K562 (cell line): ENCODE measurements around the gene ALG9. TPM values are rescaled to one million over a fixed set of nuclear protein-coding genes. Genes with fewer than 3 reads are reported as not detected.

Experiments used
- ATAC-seq: fragments of 200-7000 bp; cut with Tn5 transposase; 3 replicates; pipeline ENCODE4 v1.9.1; 2020; ENCODE audit warnings: moderate library complexity
- BruUV-seq: library from RNA; stranded (reverse); fragments of 400-500 nt; replicated peaks from 2 replicates; lab custom pipeline; 2021; lab: Mats Ljungman, UMichigan
- CTCF ChIA-PET: fragments of 300-600 bp; formaldehyde crosslinking; extraction: SDS; loops from one replicate; lab custom pipeline; 2021; ENCODE audit warnings: low intra/inter-chr PET ratio; lab: Yijun Ruan, JAX
- POLR2A ChIA-PET: fragments of 300-600, 350-650 bp; sonication (Branson Sonifier 250); formaldehyde crosslinking; extraction: SDS; loops from one replicate; lab custom pipeline; 2021; ENCODE audit warnings: antibody characterized with exemption, inconsistent platforms; lab: Yijun Ruan, JAX
- DNase-seq, 4 experiments: peaks; one replicate each; pipeline versions ENCODE4 v3.0.0 to v3.0.0-alpha.2; 2011 to 2018; ENCODE audit warnings: low spot score in 3 of 4, mixed read lengths in 3 of 4; ENCODE audit errors: extremely low read depth in 1 of 4
- FAIRE-seq: peaks from 2 replicates; lab custom pipeline; 2011; peaks lifted over from hg19 to GRCh38; lab: Jason Lieb, UNC
- H2AFZ ChIP-seq: 2 replicates; pipeline ENCODE4 v1.6.0; 2011; ENCODE audit warnings: low read depth, low read length, control low read depth, inconsistent platforms
- H3K27ac ChIP-seq: fragments of 200-600 bp; 3 replicates; pipeline ENCODE4 v1.8.0; 2011; ENCODE audit warnings: low read depth, mild to moderate bottlenecking, control low read depth, inconsistent platforms, low read length, moderate library complexity, mixed read lengths; ENCODE audit errors: extremely low read depth
- H3K27me3 ChIP-seq, 2 experiments: fragments of 300-600 bp in 1 of 2; 2 replicates in 1 of 2; 3 replicates in 1 of 2; pipeline versions ENCODE4 v1.6.0 to v1.8.0; 2011; ENCODE audit warnings: inconsistent platforms in 2 of 2, low read length in 2 of 2, mild to moderate bottlenecking in 1 of 2, mixed read lengths in 1 of 2, moderate library complexity in 1 of 2; ENCODE audit not compliant: control insufficient read depth in 2 of 2, insufficient read depth in 2 of 2
- H3K36me3 ChIP-seq: fragments of 300-600 bp; 3 replicates; pipeline ENCODE4 v1.8.0; 2011; ENCODE audit warnings: mild to moderate bottlenecking, low read length, inconsistent platforms; ENCODE audit not compliant: control insufficient read depth, insufficient read depth
- H3K4me1 ChIP-seq, 2 experiments: fragments of 200-600 bp in 1 of 2; replicated peaks in 1 of 2; 2 replicates in 1 of 2; 3 replicates in 1 of 2; pipeline versions ENCODE4 v1.5.1 to v1.8.0; 2011; ENCODE audit warnings: inconsistent platforms in 2 of 2, low read length in 2 of 2, mild to moderate bottlenecking in 1 of 2, mixed read lengths in 1 of 2, moderate library complexity in 1 of 2; ENCODE audit not compliant: control insufficient read depth in 2 of 2, insufficient read depth in 2 of 2
- H3K4me2 ChIP-seq: 2 replicates; pipeline ENCODE4 v1.6.1; 2011; ENCODE audit warnings: low read length, control low read depth, inconsistent platforms, mixed read lengths; ENCODE audit not compliant: insufficient read depth
- H3K4me3 ChIP-seq: fragments of 200-600 bp; sonication (generic), shearing (Covaris generic); 2 replicates; pipeline ENCODE4 v1.5.1; 2016; ENCODE audit warnings: control low read depth, inconsistent platforms
- H3K79me2 ChIP-seq: fragments of 200-600 bp; 3 replicates; pipeline ENCODE4 v1.8.0; 2011; ENCODE audit warnings: low read length, inconsistent platforms; ENCODE audit not compliant: control insufficient read depth, insufficient read depth
- H3K9ac ChIP-seq, 2 experiments: 2 replicates each; pipeline versions ENCODE4 v1.6.0 to v1.6.1; 2011; ENCODE audit warnings: low read depth in 2 of 2, low read length in 2 of 2, control low read depth in 1 of 2, inconsistent platforms in 1 of 2, mild to moderate bottlenecking in 1 of 2, mixed read lengths in 1 of 2; ENCODE audit not compliant: insufficient read depth in 1 of 2
- H3K9me1 ChIP-seq: one replicate; pipeline ENCODE4 v1.6.0; 2011; ENCODE audit warnings: inconsistent platforms, mild to moderate bottlenecking, low read length, moderate library complexity; ENCODE audit not compliant: control insufficient read depth, insufficient read depth
- H3K9me3 ChIP-seq: replicated peaks from 2 replicates; pipeline ENCODE4 v1.5.1; 2011; ENCODE audit warnings: low read depth, low read length, inconsistent platforms; ENCODE audit not compliant: control insufficient read depth, insufficient read depth
- H4K20me1 ChIP-seq: replicated peaks from 2 replicates; pipeline ENCODE4 v1.6.1; 2011; ENCODE audit warnings: low read length, inconsistent platforms, mixed read lengths; ENCODE audit not compliant: control insufficient read depth, insufficient read depth
- ARNT ChIP-seq, 2 experiments: fragments of 450-650 bp; IDR thresholded peaks; 2 replicates each; pipeline ENCODE4 v1.6.1; 2016; ENCODE audit warnings: mild to moderate bottlenecking in 1 of 2
- BRD4 ChIP-seq: fragments of 200-600 bp; sonication (generic); IDR thresholded peaks from 2 replicates; pipeline ENCODE4 v1.6.1; 2017; ENCODE audit warnings: inconsistent platforms
- DMBX1 ChIP-seq: fragments of 250-450 bp; sonication (Bioruptor Pico); IDR thresholded peaks from 2 replicates; pipeline ENCODE4 v1.8.0; 2022; ENCODE audit warnings: inconsistent platforms, mild to moderate bottlenecking, moderate library complexity, borderline replicate concordance
- GTF2E2 ChIP-seq: fragments of 200-800 bp; sonication (Bioruptor generic); IDR thresholded peaks from 2 replicates; pipeline ENCODE4 v1.6.1; 2016; ENCODE audit warnings: missing genetic modification characterization, missing compliant biosample characterization
- HCFC1 ChIP-seq: IDR thresholded peaks from 2 replicates; pipeline ENCODE4 v1.6.1; 2012; ENCODE audit warnings: low read depth, low read length, improper control_type of control experiment
- HDAC8 ChIP-seq: fragments of 450-650 bp; IDR thresholded peaks from 2 replicates; pipeline ENCODE4 v1.6.1; 2016; ENCODE audit warnings: mild to moderate bottlenecking, missing genetic modification characterization, moderate library complexity, missing compliant biosample characterization
- HMBOX1 ChIP-seq: sonication (generic); IDR thresholded peaks from 2 replicates; pipeline ENCODE4 v1.6.1; 2016
- HNRNPL ChIP-seq: fragments of 200-400 bp; formaldehyde crosslinking; IDR thresholded peaks from 2 replicates; pipeline ENCODE4 v1.6.1; 2017; ENCODE audit warnings: low read depth, mild to moderate bottlenecking, low read length
- IRF1 ChIP-seq: sonication (generic); formaldehyde crosslinking; IDR thresholded peaks from 2 replicates; pipeline ENCODE4 v1.8.0; 2022; ENCODE audit warnings: missing genetic modification reagents, mild to moderate bottlenecking, borderline replicate concordance
- POLR2A ChIP-seq: fragments of 450-650 bp; conservative IDR thresholded peaks from 2 replicates; pipeline ENCODE4 v1.6.1; 2016
- SIX5 ChIP-seq, 2 experiments: IDR thresholded peaks; 2 replicates each; pipeline ENCODE4 v1.6.1; 2011; ENCODE audit warnings: low read length in 2 of 2, borderline replicate concordance in 1 of 2, low read depth in 1 of 2, mild to moderate bottlenecking in 1 of 2, moderate library complexity in 1 of 2; ENCODE audit not compliant: insufficient read depth in 1 of 2
- SREBF1 ChIP-seq: fragments of 150-350 bp; IDR thresholded peaks from 2 replicates; pipeline ENCODE4 v1.6.1; 2014; ENCODE audit warnings: antibody characterized with exemption, low read depth, low read length, borderline replicate concordance
- TEAD1 ChIP-seq, 2 experiments: fragments of 450-650 bp in 1 of 2; sonication (generic) in 1 of 2; formaldehyde crosslinking; IDR thresholded peaks; 2 replicates each; pipeline versions ENCODE4 v1.4.0 to v1.8.0; 2020 to 2022; ENCODE audit warnings: mild to moderate bottlenecking in 2 of 2, missing genetic modification reagents in 1 of 2
- ZNF263 ChIP-seq: sonication (generic); formaldehyde crosslinking; IDR thresholded peaks from 2 replicates; pipeline ENCODE4 v1.8.0; 2022; ENCODE audit warnings: mild to moderate bottlenecking, missing genetic modification reagents, borderline replicate concordance
- ZNF511 ChIP-seq: sonication (generic); formaldehyde crosslinking; IDR thresholded peaks from 2 replicates; pipeline ENCODE4 v1.8.0; 2022; ENCODE audit warnings: mild to moderate bottlenecking, missing genetic modification reagents
- ZNF512 ChIP-seq: IDR thresholded peaks from 2 replicates; pipeline ENCODE4 v1.6.1; 2016; ENCODE audit warnings: missing genetic modification characterization, missing compliant biosample characterization
- ZNF696 ChIP-seq: fragments of 250-450 bp; sonication (Bioruptor Pico); conservative IDR thresholded peaks from 2 replicates; pipeline ENCODE4 v1.4.0; 2020; ENCODE audit warnings: mild to moderate bottlenecking, moderate library complexity
- WGBS: fragments of 100-300 bp; shearing (Covaris generic); methylation state at CpG from one replicate; pipeline ENCODE4 v1.1.6; 2016; ENCODE audit warnings: low coverage, mixed read lengths; ENCODE audit not compliant: insufficient coverage; ENCODE audit errors: missing lambda C conversion rate; 5-methylcytosine and 5-hydroxymethylcytosine counted together
- in situ Hi-C: fragments of 300-500 bp; cut with MboI; formaldehyde crosslinking; loops from 4 replicates; pipeline ENCODE4 v1.15.0; 2018; ENCODE audit warnings: inconsistent platforms, mixed read lengths
- intact Hi-C: fragments of 100-400 bp; cut with micrococcal nuclease; formaldehyde crosslinking; loops from 2 replicates; pipeline ENCODE4 v1.14.2; 2022
- polyA plus RNA-seq, 8 experiments: library from polyadenylated mRNA; depleted of rRNA in 4 of 8; stranded (reverse) in 5 of 8; unstranded in 3 of 8; fragments of >200 nt; fragmentation: Nextera tagmentation in 2 of 8; fragmentation: Illumina TruSeq in 1 of 8; extraction: Ambion mirVana in 2 of 8; extraction: Trizol in 1 of 8; gene quantifications; 2 replicates each; pipeline versions ENCODE4 v1.2.1 to v1.2.3, GENCODE V29; 2011 to 2014; ENCODE audit warnings: inconsistent platforms in 1 of 8, missing spikeins in 1 of 8
- total RNA-seq, 7 experiments: library from RNA; depleted of rRNA in 6 of 7; stranded (reverse); fragments of >200 nt in 6 of 7; fragmentation: Illumina TruSeq in 2 of 7; extraction: Trizol in 2 of 7; gene quantifications; 2 replicates each; pipeline versions ENCODE4 v1.2.1 to v1.2.3, GENCODE V29; 2011 to 2021; ENCODE audit warnings: low replicate concordance in 1 of 7

The ALG9 gene
- total and polyA plus RNA-seq, 9 of the 15 experiments (the other 6 are each of a cell fraction or from before 2014, with no cell fraction given) = 11.5 to 40.5 (median 24.9) TPM

GRCh38 chr11:111792314-111792713 is 79.1 kb downstream of the ALG9 start (continued):
- TF ChIP-seq ZNF263 (CRISPR knock-in tag) (no peak), ZNF511 (CRISPR knock-in tag) (no peak)

- POLR2A ChIA-PET = no interaction called here
- in situ Hi-C loops (no loop called here), intact Hi-C loops (no loop called here)
- H3K4me2 ChIP-seq = no peak overlapping the region
- ATAC-seq = no peak
- H3K36me3 ChIP-seq = peaks cover 19% of the 10 kb centered on the region; the same call in 2 of the 3 replicates
- no peaks in the 10 kb centered on the region; a peak in 1 of 5 replicates for H3K4me1 ChIP-seq
- no peak for DNase-seq
- no peaks in the 10 kb centered on the region for H3K9me1 ChIP-seq
- no peak for FAIRE-seq
- no peak overlapping the region for H3K27ac ChIP-seq
- H3K9me3 ChIP-seq = no peaks in the 10 kb centered on the region
- no TSS peak for BruUV-seq
- no peak overlapping the region for H3K4me3 ChIP-seq
- no peak overlapping the region for H2AFZ ChIP-seq
- no peak overlapping the region for H3K9ac ChIP-seq
- no peaks in the 10 kb centered on the region for H4K20me1 ChIP-seq
- WGBS = 37% methylated on average over 2 of the region's 2 CpGs
- CTCF ChIA-PET = no interaction called here
- no peaks in the 10 kb centered on the region for H3K27me3 ChIP-seq
- H3K79me2 ChIP-seq = no peaks in the 10 kb centered on the region
- TF ChIP-seq TEAD1 (CRISPR knock-in tag; IDR thresholded peaks at IDR 0.05) (no peak), ARNT (IDR thresholded peaks at IDR 0.05) (no peak), IRF1 (no peak), HNRNPL (no peak), HMBOX1 (no peak), SREBF1 (no peak), POLR2A (no peak), ZNF512 (tag) (no peak), SIX5 (IDR thresholded peaks at IDR 0.05; ENCODE audit: borderline replicate concordance in 1 of 2, insufficient read depth in 1 of 2, low read depth in 1 of 2, low read length in 2 of 2) (no peak), HDAC8 (tag) (no peak), GTF2E2 (tag) (no peak), ZNF696 (CRISPR knock-in tag) (no peak), BRD4 (no peak), HCFC1 (no peak), DMBX1 (CRISPR knock-in tag) (no peak)
Measured at GRCh38 chr11:111788464-111788863, 82.9 kb downstream of the ALG9 start.
